ENCODE results near the gene GRB10.
"Not testable (repeated sequence)": the region's sequence is repeated elsewhere in the genome, so short reads cannot be mapped to it uniquely, and the experiment has no call there.

- TF ChIP-seq, protein P1, sequence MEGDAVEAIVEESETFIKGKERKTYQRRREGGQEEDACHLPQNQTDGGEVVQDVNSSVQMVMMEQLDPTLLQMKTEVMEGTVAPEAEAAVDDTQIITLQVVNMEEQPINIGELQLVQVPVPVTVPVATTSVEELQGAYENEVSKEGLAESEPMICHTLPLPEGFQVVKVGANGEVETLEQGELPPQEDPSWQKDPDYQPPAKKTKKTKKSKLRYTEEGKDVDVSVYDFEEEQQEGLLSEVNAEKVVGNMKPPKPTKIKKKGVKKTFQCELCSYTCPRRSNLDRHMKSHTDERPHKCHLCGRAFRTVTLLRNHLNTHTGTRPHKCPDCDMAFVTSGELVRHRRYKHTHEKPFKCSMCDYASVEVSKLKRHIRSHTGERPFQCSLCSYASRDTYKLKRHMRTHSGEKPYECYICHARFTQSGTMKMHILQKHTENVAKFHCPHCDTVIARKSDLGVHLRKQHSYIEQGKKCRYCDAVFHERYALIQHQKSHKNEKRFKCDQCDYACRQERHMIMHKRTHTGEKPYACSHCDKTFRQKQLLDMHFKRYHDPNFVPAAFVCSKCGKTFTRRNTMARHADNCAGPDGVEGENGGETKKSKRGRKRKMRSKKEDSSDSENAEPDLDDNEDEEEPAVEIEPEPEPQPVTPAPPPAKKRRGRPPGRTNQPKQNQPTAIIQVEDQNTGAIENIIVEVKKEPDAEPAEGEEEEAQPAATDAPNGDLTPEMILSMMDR (IDR thresholded peaks at IDR 0.05), result not testable (repeated sequence)
- not testable (repeated sequence) for TF ChIP-seq POLR2AphosphoS5 (IDR thresholded peaks at IDR 0.05; ENCODE audit: low read depth, low read length); SIN3A (IDR thresholded peaks at IDR 0.05; ENCODE audit: borderline replicate concordance, insufficient read depth, low read depth, low read length)
Observed at GRCh38 chr7:50582271-50582670, 200.4 kb downstream of the GRB10 start.
